ENCODE results near the gene EIPR1.

GRCh38 chr2:3260959-3261358 lies 116.7 kb downstream of the EIPR1 start:
- TF ChIP-seq FOXP1 (CRISPR knock-in tag; IDR thresholded peaks at IDR 0.05; ENCODE audit: borderline replicate concordance): no peak
- no peak for TF ChIP-seq ZNF263 (CRISPR knock-in tag; IDR thresholded peaks at IDR 0.05; ENCODE audit: low read depth)
- TF ChIP-seq, protein P1, sequence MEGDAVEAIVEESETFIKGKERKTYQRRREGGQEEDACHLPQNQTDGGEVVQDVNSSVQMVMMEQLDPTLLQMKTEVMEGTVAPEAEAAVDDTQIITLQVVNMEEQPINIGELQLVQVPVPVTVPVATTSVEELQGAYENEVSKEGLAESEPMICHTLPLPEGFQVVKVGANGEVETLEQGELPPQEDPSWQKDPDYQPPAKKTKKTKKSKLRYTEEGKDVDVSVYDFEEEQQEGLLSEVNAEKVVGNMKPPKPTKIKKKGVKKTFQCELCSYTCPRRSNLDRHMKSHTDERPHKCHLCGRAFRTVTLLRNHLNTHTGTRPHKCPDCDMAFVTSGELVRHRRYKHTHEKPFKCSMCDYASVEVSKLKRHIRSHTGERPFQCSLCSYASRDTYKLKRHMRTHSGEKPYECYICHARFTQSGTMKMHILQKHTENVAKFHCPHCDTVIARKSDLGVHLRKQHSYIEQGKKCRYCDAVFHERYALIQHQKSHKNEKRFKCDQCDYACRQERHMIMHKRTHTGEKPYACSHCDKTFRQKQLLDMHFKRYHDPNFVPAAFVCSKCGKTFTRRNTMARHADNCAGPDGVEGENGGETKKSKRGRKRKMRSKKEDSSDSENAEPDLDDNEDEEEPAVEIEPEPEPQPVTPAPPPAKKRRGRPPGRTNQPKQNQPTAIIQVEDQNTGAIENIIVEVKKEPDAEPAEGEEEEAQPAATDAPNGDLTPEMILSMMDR (IDR thresholded peaks at IDR 0.05): no peak
- no peak for TF ChIP-seq NFYB (CRISPR knock-in tag; conservative IDR thresholded peaks at IDR 0.05; ENCODE audit: low read depth)
- no peak for TF ChIP-seq ZNF425 (CRISPR knock-in tag; conservative IDR thresholded peaks at IDR 0.05)
- TF ChIP-seq E2F5 (CRISPR knock-in tag; IDR thresholded peaks at IDR 0.05): no peak
- TF ChIP-seq PRDM15 (CRISPR knock-in tag; IDR thresholded peaks at IDR 0.05): no peak
- TF ChIP-seq TEAD4 (CRISPR knock-in tag; IDR thresholded peaks at IDR 0.05): no peak
- TF ChIP-seq IRF2 (CRISPR knock-in tag; IDR thresholded peaks at IDR 0.05; ENCODE audit: borderline replicate concordance, low read depth): no peak
- TF ChIP-seq USF2 (CRISPR knock-in tag; IDR thresholded peaks at IDR 0.05): no peak
